GM23338 (cell line): ENCODE data around the gene ENTHD1. TPM values are rescaled to one million over a fixed set of nuclear protein-coding genes. Genes with fewer than 3 reads are reported as not detected.

Experiments used
- ATAC-seq: fragments of 200-7000 bp; cut with Tn5 transposase; 3 replicates; pipeline ENCODE4 v1.9.1; 2020
- DNase-seq: peaks from one replicate; pipeline ENCODE4 v3.0.0-alpha.2; 2015; ENCODE audit warnings: low spot score
- H2AFZ ChIP-seq: fragments of 200-600 bp; sonication (generic); 2 replicates; pipeline ENCODE4 v1.8.0; 2016; ENCODE audit warnings: antibody characterized with exemption, mild to moderate bottlenecking, moderate library complexity
- H3F3A ChIP-seq: fragments of 200-600 bp; sonication (generic); replicated peaks from 2 replicates; pipeline ENCODE4 v1.8.0; 2017; ENCODE audit warnings: antibody characterized with exemption, mixed run types, low read depth
- H3K27ac ChIP-seq: fragments of 200-600 bp; sonication (generic); 2 replicates; pipeline ENCODE4 v1.6.1; 2016; ENCODE audit warnings: low read depth
- H3K27me3 ChIP-seq: fragments of 200-600 bp; sonication (generic); 2 replicates; pipeline ENCODE4 v1.8.0; 2016; ENCODE audit warnings: mild to moderate bottlenecking, mixed run types, moderate library complexity; ENCODE audit not compliant: insufficient read depth
- H3K36me3 ChIP-seq: fragments of 200-600 bp; sonication (generic); 2 replicates; pipeline ENCODE4 v1.8.0; 2016; ENCODE audit warnings: mild to moderate bottlenecking; ENCODE audit not compliant: insufficient read depth
- H3K4me1 ChIP-seq: fragments of 200-600 bp; sonication (generic); 2 replicates; pipeline ENCODE4 v1.8.0; 2016; ENCODE audit warnings: mild to moderate bottlenecking, moderate library complexity; ENCODE audit not compliant: insufficient read depth
- H3K4me2 ChIP-seq: fragments of 200-600 bp; sonication (generic); 2 replicates; pipeline ENCODE4 v1.7.1; 2017; ENCODE audit warnings: mixed run types
- H3K4me3 ChIP-seq: fragments of 200-600 bp; sonication (generic); 2 replicates; pipeline ENCODE4 v1.6.1; 2016; ENCODE audit warnings: mixed run types
- H3K79me2 ChIP-seq: fragments of 200-600 bp; sonication (generic); replicated peaks from 2 replicates; pipeline ENCODE4 v1.8.0; 2017; ENCODE audit warnings: mild to moderate bottlenecking; ENCODE audit not compliant: insufficient read depth
- H3K9me2 ChIP-seq: fragments of 200-600 bp; sonication (generic); 2 replicates; pipeline ENCODE4 v1.8.0; 2017; ENCODE audit not compliant: insufficient read depth
- H4K20me1 ChIP-seq: fragments of 200-600 bp; sonication (generic); replicated peaks from 2 replicates; pipeline ENCODE4 v1.8.0; 2017; ENCODE audit warnings: mild to moderate bottlenecking; ENCODE audit not compliant: insufficient read depth
- H3K27ac Mint-ChIP-seq: 2 replicates; pipeline ENCODE4 v1.8.0; 2020; ENCODE audit warnings: inconsistent platforms, mild to moderate bottlenecking, moderate library complexity, mixed read lengths
- H3K27me3 Mint-ChIP-seq: 3 replicates; pipeline ENCODE4 v1.8.0; 2022; ENCODE audit warnings: low read depth, mild to moderate bottlenecking, moderate library complexity, mixed read lengths, inconsistent platforms; ENCODE audit not compliant: insufficient read depth, poor library complexity
- H3K36me3 Mint-ChIP-seq: 3 replicates; pipeline ENCODE4 v1.8.0; 2021; ENCODE audit warnings: low read depth, mild to moderate bottlenecking, inconsistent platforms, moderate library complexity, mixed read lengths
- H3K4me1 Mint-ChIP-seq: 3 replicates; pipeline ENCODE4 v1.8.0; 2020; ENCODE audit warnings: mild to moderate bottlenecking, inconsistent platforms, mixed read lengths
- H3K4me3 Mint-ChIP-seq: 3 replicates; pipeline ENCODE4 v1.8.0; 2021; ENCODE audit warnings: moderate library complexity, mild to moderate bottlenecking, inconsistent platforms, mixed read lengths
- H3K9me3 Mint-ChIP-seq: 3 replicates; pipeline ENCODE4 v1.8.0; 2020; ENCODE audit warnings: moderate library complexity, mild to moderate bottlenecking, inconsistent platforms, mixed read lengths
- ETS1 ChIP-seq: IDR thresholded peaks from 2 replicates; pipeline ENCODE4 v1.6.1; 2016; ENCODE audit warnings: antibody characterized with exemption
- JUNB ChIP-seq: IDR thresholded peaks from one replicate; pipeline ENCODE4 v1.6.1; 2016; ENCODE audit warnings: antibody characterized with exemption; ENCODE audit not compliant: unreplicated experiment
- POLR2AphosphoS5 ChIP-seq: IDR thresholded peaks from 2 replicates; pipeline ENCODE4 v1.6.1; 2016; ENCODE audit warnings: antibody characterized with exemption, low read depth
- ZNF114 ChIP-seq: fragments of 250-450 bp; sonication (Bioruptor Pico); IDR thresholded peaks from 2 replicates; pipeline ENCODE4 v1.5.0; 2020; ENCODE audit warnings: mild to moderate bottlenecking, moderate library complexity
- polyA plus RNA-seq: library from polyadenylated mRNA; unstranded; fragments of >200 nt; fragmentation: Nextera tagmentation; extraction: Ambion mirVana; gene quantifications from 2 replicates; pipeline ENCODE4 v1.2.1, GENCODE V29; 2016
- total RNA-seq: library from RNA; depleted of rRNA; stranded (reverse); fragments of >200 nt; shearing (Covaris generic); gene quantifications from 2 replicates; pipeline ENCODE4 v1.2.3, GENCODE V29; 2014
- TF ChIP-seq, protein P1 (sequence below): fragments of 250-450 bp; sonication (Bioruptor Pico); IDR thresholded peaks from 2 replicates; pipeline ENCODE4 v1.5.0; 2020; ENCODE audit warnings: mild to moderate bottlenecking, moderate library complexity

The ENTHD1 gene
- total and polyA plus RNA-seq, 2 experiments from 2014 or later = not detected

GRCh38 chr22:39710380-39711150 is 183.0 kb downstream of the ENTHD1 start:
- Mint-ChIP-seq H3K4me3 (no peak overlapping the region), H3K27me3 (peaks cover 8% of the 10 kb centered on the region), H3K9me3 (no peaks in the 10 kb centered on the region), H3K36me3 (no peaks in the 10 kb centered on the region), H3K4me1 (peaks cover 26% of the 10 kb centered on the region), H3K27ac (no peak overlapping the region)
- Histone ChIP-seq H3K4me3 (no peak overlapping the region), H4K20me1 (no peaks in the 10 kb centered on the region), H3K9me2 (no peaks in the 10 kb centered on the region), H3F3A (no peaks in the 10 kb centered on the region), H3K36me3 (no peaks in the 10 kb centered on the region), H2AFZ (no peak overlapping the region), H3K27ac (no peak overlapping the region), H3K4me2 (no peak overlapping the region), H3K4me1 (no peaks in the 10 kb centered on the region), H3K27me3 (no peaks in the 10 kb centered on the region), H3K79me2 (no peaks in the 10 kb centered on the region)
- TF ChIP-seq ETS1 (no peak), JUNB (no peak), POLR2AphosphoS5 (no peak), ZNF114 (CRISPR knock-in tag) (no peak)
- TF ChIP-seq, protein P1, sequence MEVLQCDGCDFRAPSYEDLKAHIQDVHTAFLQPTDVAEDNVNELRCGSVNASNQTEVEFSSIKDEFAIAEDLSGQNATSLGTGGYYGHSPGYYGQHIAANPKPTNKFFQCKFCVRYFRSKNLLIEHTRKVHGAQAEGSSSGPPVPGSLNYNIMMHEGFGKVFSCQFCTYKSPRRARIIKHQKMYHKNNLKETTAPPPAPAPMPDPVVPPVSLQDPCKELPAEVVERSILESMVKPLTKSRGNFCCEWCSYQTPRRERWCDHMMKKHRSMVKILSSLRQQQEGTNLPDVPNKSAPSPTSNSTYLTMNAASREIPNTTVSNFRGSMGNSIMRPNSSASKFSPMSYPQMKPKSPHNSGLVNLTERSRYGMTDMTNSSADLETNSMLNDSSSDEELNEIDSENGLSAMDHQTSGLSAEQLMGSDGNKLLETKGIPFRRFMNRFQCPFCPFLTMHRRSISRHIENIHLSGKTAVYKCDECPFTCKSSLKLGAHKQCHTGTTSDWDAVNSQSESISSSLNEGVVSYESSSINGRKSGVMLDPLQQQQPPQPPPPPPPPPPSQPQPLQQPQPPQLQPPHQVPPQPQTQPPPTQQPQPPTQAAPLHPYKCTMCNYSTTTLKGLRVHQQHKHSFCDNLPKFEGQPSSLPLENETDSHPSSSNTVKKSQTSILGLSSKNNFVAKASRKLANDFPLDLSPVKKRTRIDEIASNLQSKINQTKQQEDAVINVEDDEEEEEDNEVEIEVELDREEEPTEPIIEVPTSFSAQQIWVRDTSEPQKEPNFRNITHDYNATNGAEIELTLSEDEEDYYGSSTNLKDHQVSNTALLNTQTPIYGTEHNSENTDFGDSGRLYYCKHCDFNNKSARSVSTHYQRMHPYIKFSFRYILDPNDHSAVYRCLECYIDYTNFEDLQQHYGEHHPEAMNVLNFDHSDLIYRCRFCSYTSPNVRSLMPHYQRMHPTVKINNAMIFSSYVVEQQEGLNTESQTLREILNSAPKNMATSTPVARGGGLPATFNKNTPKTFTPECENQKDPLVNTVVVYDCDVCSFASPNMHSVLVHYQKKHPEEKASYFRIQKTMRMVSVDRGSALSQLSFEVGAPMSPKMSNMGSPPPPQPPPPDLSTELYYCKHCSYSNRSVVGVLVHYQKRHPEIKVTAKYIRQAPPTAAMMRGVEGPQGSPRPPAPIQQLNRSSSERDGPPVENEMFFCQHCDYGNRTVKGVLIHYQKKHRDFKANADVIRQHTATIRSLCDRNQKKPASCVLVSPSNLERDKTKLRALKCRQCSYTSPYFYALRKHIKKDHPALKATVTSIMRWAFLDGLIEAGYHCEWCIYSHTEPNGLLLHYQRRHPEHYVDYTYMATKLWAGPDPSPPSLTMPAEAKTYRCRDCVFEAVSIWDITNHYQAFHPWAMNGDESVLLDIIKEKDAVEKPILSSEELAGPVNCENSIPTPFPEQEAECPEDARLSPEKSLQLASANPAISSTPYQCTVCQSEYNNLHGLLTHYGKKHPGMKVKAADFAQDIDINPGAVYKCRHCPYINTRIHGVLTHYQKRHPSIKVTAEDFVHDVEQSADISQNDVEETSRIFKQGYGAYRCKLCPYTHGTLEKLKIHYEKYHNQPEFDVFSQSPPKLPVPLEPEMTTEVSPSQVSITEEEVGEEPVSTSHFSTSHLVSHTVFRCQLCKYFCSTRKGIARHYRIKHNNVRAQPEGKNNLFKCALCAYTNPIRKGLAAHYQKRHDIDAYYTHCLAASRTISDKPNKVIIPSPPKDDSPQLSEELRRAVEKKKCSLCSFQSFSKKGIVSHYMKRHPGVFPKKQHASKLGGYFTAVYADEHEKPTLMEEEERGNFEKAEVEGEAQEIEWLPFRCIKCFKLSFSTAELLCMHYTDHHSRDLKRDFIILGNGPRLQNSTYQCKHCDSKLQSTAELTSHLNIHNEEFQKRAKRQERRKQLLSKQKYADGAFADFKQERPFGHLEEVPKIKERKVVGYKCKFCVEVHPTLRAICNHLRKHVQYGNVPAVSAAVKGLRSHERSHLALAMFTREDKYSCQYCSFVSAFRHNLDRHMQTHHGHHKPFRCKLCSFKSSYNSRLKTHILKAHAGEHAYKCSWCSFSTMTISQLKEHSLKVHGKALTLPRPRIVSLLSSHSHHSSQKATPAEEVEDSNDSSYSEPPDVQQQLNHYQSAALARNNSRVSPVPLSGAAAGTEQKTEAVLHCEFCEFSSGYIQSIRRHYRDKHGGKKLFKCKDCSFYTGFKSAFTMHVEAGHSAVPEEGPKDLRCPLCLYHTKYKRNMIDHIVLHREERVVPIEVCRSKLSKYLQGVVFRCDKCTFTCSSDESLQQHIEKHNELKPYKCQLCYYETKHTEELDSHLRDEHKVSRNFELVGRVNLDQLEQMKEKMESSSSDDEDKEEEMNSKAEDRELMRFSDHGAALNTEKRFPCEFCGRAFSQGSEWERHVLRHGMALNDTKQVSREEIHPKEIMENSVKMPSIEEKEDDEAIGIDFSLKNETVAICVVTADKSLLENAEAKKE = no peak
- DNase-seq (no peak), ATAC-seq (no peak)
